HepG2 (cell line): ENCODE data around the gene C1orf115. TPM values are rescaled to one million over a fixed set of nuclear protein-coding genes. Genes with fewer than 3 reads are reported as not detected.

Source experiments
- ATM ChIP-seq: fragments of 450-650 bp; IDR thresholded peaks from 2 replicates; pipeline ENCODE4 v1.7.1; 2017; ENCODE audit warnings: mild to moderate bottlenecking, borderline replicate concordance
- CREB3 ChIP-seq: sonication (generic); formaldehyde crosslinking; IDR thresholded peaks from 2 replicates; pipeline ENCODE4 v1.5.0; 2020; ENCODE audit warnings: missing genetic modification reagents
- DBP ChIP-seq: sonication (generic); formaldehyde crosslinking; IDR thresholded peaks from 2 replicates; pipeline ENCODE4 v1.4.0; 2020; ENCODE audit warnings: missing genetic modification reagents; ENCODE audit errors: not compliant biosample characterization
- E2F5 ChIP-seq: sonication (generic); formaldehyde crosslinking; conservative IDR thresholded peaks from 2 replicates; pipeline ENCODE4 v1.4.0; 2020; ENCODE audit warnings: missing genetic modification reagents
- NONO ChIP-seq, 2 experiments: fragments of 450-650 bp in 1 of 2; sonication (generic) in 1 of 2; formaldehyde crosslinking in 1 of 2; IDR thresholded peaks in 1 of 2; conservative IDR thresholded peaks in 1 of 2; 2 replicates each; pipeline versions ENCODE4 v1.6.1 to v1.8.0; 2017 to 2022; ENCODE audit warnings: mild to moderate bottlenecking in 1 of 2, missing genetic modification reagents in 1 of 2, moderate library complexity in 1 of 2
- PBX2 ChIP-seq: IDR thresholded peaks from 2 replicates; pipeline ENCODE4 v1.6.1; 2016; ENCODE audit warnings: control low read depth
- PRMT3 ChIP-seq: sonication (generic); formaldehyde crosslinking; IDR thresholded peaks from 2 replicates; pipeline ENCODE4 v1.8.1; 2022; ENCODE audit warnings: low read depth, mild to moderate bottlenecking, moderate library complexity, missing genetic modification reagents, borderline replicate concordance
- RBM39 ChIP-seq: fragments of 200-400 bp; formaldehyde crosslinking; IDR thresholded peaks from one replicate; pipeline ENCODE4 v1.6.1; 2018; ENCODE audit warnings: antibody characterized with exemption, mild to moderate bottlenecking, low read depth, low read length; ENCODE audit not compliant: poor library complexity, severe bottlenecking
- REPIN1 ChIP-seq: sonication (generic); formaldehyde crosslinking; IDR thresholded peaks from 2 replicates; pipeline ENCODE4 v1.8.0; 2022; ENCODE audit warnings: missing genetic modification reagents, low read depth, mild to moderate bottlenecking, borderline replicate concordance
- SMC3 ChIP-seq: IDR thresholded peaks from 2 replicates; pipeline ENCODE4 v1.6.1; 2011; ENCODE audit warnings: low read length, improper control_type of control experiment
- ZBTB10 ChIP-seq: sonication (generic); formaldehyde crosslinking; IDR thresholded peaks from 2 replicates; pipeline ENCODE4 v1.4.0; 2020; ENCODE audit warnings: missing genetic modification reagents, borderline replicate concordance
- ZBTB4 ChIP-seq: sonication (generic); formaldehyde crosslinking; IDR thresholded peaks from 2 replicates; pipeline ENCODE4 v1.4.0; 2020; ENCODE audit warnings: missing genetic modification reagents, mild to moderate bottlenecking, borderline replicate concordance
- ZNF446 ChIP-seq: sonication (generic); formaldehyde crosslinking; IDR thresholded peaks from 2 replicates; pipeline ENCODE4 v1.5.0; 2020; ENCODE audit warnings: mild to moderate bottlenecking, missing genetic modification reagents
- ZNF713 ChIP-seq: sonication (generic); formaldehyde crosslinking; IDR thresholded peaks from 2 replicates; pipeline ENCODE4 v1.4.0; 2020; ENCODE audit warnings: mild to moderate bottlenecking, missing genetic modification reagents
- ZNF841 ChIP-seq: sonication (generic); formaldehyde crosslinking; IDR thresholded peaks from 2 replicates; pipeline ENCODE4 v1.8.1; 2023; ENCODE audit warnings: missing genetic modification reagents, borderline replicate concordance
- polyA plus RNA-seq, 8 experiments: library from polyadenylated mRNA; depleted of rRNA in 3 of 8; stranded (reverse) in 7 of 8; unstranded in 1 of 8; fragments of >200 nt; fragmentation: Illumina TruSeq in 4 of 8; extraction: Trizol in 4 of 8; gene quantifications; 2 replicates each; pipeline versions ENCODE4 v1.2.1 to v1.2.3, GENCODE V29; 2011 to 2016; ENCODE audit warnings: low read depth in 4 of 8, missing spikeins in 1 of 8, mixed read lengths in 1 of 8; ENCODE audit not compliant: insufficient read depth in 1 of 8
- total RNA-seq, 5 experiments: library from RNA; depleted of rRNA; stranded (reverse); fragments of >200 nt; fragmentation: Illumina TruSeq; extraction: Trizol; gene quantifications; 2 replicates each; pipeline ENCODE4 v1.2.3, GENCODE V29; 2016; ENCODE audit warnings: low read depth in 1 of 5

Gene C1orf115
- total and polyA plus RNA-seq, 2 of the 13 experiments (the other 11 are each of a cell fraction or from before 2014, with no cell fraction given): 25.2 to 85.9 TPM

GRCh38 chr1:220734571-220735326 lies 44.6 kb downstream of the C1orf115 start (continued):
- TF ChIP-seq ZBTB4 (CRISPR knock-in tag): no peak
- no peak for TF ChIP-seq ZBTB10 (CRISPR knock-in tag)
- TF ChIP-seq E2F5: no peak
- TF ChIP-seq ATM: no peak
- no peak for TF ChIP-seq CREB3 (CRISPR knock-in tag)
- TF ChIP-seq ZNF841 (CRISPR knock-in tag): no peak
- TF ChIP-seq PBX2: no peak
- TF ChIP-seq SMC3: no peak
- no peak for TF ChIP-seq DBP
- no peak for TF ChIP-seq REPIN1
- TF ChIP-seq ZNF713: no peak
- no peak for TF ChIP-seq NONO (IDR thresholded peaks at IDR 0.05)
- no peak for TF ChIP-seq NONO (CRISPR knock-in tag; conservative IDR thresholded peaks at IDR 0.05)
- TF ChIP-seq PRMT3 (CRISPR knock-in tag): no peak
- TF ChIP-seq ZNF446 (CRISPR knock-in tag): no peak
- no peak for TF ChIP-seq RBM39
